CD4-positive, alpha-beta T cell treated with Interleukin-17A for 1 hour (primary cell): Measurements from ENCODE around the gene CDH2.

Experiments used
- DNase-seq: peaks from one replicate; pipeline ENCODE4 v3.0.0-alpha.2; 2020

Gene CDH2

DNA sequence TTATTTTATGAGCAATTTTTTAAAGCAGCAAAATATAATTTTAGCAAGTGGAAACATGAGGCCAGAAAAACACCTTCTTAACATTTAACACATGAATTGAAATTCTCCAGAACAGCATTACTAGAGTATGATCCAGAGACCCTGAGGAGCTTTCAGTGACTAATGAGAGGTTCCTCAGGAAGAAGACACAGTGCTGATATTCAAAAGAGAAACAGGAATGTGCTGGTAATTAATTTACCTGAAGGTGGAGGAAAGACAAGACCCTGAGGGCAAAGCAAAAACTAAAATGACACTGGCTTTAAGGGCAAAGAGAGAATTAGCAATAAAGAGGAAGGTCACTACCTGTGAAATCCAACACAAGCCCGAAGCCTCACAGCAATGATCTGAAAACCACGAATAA, 97.0 kb downstream of the CDH2 start:
- no peak for DNase-seq

DNA sequence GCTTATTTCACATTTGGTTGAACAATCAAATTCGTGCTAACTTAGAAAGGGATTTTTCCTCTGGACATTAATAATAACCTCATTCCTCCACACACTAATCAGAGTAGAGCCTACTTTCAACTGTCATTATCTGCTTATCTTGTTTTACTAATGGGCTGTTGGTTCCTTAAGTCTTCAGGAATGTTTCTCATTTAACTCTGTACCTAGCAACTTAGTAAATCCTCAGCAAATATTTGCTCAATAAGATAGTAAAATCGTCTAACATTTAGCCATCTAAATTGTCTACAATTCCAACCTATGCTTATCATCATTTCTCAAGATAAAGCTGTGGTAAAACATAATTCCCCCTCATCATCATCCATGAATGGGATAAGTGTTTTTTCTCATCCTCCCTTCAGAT, 98.1 kb downstream of the CDH2 start:
- no peak for DNase-seq

DNA sequence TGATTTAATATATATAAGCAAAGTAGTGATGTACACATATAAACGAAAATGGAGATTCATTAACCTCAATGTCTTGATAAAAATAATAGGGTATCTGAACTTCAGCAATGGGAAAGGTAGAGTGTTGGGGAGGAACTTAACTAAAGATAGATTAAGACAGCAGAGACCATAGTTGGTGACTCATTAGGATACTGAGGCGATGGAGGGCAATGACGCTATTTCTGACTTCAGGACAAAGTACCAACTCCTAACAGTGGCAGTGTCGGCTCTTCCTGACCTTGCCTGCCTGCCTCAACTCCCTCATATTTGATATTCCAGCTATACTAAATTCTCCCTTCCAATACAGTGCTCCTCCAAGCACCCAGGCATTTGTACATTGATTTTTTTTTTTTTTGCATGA, 98.6 kb downstream of the CDH2 start:
- no peak for DNase-seq

DNA sequence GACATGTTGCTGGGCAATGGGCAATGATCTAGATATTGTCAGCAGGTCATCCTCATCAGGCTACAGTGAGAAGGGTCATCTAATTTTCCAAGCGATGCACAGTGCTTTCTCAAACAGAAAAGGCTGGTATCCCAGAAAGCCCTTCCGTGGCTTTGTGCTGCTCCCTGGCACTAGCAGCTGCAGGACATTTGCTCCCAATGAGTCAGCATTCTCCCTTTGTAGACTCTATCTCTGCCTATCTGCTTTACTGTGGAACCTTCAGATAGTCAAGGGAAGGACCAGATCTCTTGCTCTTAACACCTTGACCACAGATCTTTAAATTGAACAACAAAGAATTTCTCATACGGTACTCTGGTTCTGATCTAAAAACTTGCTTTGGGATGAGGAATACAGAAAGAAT, 101.4 kb downstream of the CDH2 start:
- DNase-seq = no peak

DNA sequence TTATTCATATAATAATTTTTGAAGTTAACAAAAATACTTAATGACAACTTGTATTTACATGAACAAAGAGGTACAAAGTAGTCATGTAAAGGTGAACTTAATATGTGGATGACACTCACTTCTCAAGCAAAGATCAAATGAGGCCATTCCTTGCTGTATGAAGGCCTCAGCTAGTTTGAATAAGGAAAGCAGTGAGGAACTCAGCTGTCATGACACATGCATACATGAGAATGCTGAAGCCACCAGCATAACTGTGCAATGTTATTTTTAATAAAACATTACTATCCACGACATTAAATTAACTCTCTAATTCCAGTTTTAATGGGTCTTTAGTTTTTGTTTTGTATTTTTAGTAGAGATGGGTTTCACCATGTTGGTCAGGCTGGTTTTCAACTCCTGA, 102.9 kb downstream of the CDH2 start:
- no peak for DNase-seq

DNA sequence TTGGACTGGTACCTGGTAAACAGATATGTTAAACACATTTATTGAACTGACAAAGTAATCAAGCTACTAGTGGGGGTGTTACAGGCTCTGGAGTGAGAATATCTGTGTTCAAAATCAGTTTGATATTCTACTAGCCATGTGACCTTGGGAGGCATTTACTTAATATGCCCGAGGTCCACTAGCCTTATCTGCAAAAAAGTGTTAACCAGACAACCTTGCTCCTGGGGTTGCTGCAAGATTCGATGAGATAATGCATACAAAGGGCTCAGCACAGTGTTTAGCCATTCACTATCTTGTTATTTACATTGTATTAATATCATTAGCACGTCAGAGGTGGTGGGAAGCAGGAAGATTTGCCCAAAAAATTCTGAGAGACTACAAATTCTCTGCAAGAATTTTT, 103.3 kb downstream of the CDH2 start:
- DNase-seq = no peak

DNA sequence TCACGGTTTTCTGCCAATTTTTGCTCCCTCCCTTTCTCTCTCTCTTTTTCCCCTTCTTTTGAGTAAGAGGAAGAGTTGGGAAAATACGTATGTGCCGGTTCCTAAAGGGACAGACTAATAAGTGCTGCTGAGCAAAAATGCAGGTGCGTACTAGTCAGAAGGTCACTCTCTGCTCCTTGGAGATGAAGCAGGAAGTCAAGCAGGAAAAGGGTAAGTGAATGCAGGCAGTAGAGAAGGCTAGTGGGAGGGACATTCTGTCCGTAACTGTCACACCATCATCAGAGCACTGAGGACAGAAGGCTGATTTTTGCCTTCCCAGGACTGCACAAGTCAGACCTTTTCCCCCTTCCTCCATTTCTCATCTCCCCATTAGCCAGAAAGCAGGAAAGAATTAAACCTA, 105.7 kb downstream of the CDH2 start:
- DNase-seq = no peak

DNA sequence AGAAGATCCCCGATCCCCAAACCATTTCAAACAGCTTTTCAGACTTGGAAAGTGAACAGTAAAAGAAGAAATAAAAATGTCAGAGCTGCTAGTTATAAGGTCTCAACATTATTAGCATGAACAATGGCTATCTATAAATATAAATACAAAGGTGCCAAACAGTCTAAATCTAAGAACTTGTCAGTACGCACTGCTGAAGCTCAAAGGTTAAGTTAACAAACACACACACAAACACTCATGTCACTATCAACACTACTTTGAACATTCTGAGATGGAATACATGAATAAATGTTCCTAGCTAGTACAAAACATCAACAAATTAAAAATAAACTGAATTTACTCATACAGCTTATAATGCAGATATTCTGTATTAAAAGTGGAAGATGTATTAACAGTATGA, 108.7 kb downstream of the CDH2 start:
- DNase-seq = no peak

DNA sequence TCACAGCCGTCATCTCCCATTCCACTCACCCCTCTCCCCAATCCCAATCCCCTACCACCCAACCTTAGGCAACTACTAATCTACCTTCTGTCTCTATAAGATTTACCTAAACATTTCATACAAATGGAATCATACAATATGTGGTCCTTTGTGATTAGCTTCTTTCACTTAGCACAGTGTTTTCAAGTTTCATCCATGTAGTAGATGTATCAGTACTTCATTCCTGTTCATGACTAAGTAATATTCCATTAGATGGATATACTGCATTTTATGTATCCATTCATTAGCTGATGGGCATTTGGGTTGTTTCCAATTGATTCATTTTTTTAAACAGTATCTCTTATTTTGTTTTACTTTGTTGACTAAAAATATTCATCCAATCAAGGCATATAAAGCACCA, 109.6 kb downstream of the CDH2 start:
- no peak for DNase-seq

DNA sequence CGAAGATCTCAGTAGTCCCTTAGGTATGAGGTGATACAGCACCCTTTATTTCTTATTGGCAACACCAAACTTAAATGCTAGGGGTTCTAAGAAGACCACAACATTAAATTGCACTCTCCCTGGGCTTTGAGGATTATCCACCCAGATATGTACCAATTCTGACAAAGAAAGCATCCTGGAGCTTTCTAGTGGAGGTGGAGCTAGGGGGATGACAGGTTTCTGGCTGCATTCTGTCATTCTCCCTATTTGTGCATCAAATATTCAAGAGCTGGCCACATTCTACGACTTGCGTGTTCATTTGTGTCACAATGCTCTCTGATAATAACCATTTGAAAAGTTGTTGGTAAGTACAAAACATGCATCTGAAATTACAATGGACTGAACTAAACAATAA, 111.1 kb downstream of the CDH2 start:
- no peak for DNase-seq

DNA sequence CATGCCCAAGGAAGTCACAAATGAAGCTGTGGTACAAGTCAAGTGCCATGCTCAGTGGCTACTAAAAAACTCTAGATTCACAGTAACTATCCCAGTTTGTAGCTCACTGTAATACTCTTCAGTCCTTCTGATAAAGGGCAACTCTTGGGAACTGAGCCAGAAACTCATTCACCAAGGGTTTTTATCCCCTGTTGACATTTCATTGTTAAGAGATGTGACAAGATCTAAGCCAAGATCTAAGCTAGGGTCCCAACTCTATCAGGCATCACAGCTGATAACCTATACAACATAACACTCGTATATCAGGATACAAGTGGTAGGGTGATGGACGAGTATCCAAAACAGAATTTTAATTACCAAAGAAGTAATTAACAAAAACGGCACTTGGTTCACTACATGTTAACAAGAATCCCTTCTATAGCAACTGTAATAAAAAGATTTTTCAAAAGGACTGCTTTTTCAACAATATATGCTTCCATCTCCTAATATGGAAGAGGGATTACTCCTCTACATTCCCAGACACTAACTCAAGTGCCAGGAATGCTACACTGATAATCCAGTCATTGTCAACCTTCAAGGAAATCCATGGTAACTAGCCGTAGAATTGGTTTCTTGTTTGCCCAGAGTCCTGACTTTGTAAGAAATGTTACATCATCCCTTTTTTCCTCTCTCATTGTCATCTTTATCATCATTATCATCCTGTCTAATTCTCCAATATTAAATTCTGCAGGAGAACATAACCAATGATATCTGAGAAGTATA, 111.7 kb downstream of the CDH2 start:
- DNase-seq = no peak

DNA sequence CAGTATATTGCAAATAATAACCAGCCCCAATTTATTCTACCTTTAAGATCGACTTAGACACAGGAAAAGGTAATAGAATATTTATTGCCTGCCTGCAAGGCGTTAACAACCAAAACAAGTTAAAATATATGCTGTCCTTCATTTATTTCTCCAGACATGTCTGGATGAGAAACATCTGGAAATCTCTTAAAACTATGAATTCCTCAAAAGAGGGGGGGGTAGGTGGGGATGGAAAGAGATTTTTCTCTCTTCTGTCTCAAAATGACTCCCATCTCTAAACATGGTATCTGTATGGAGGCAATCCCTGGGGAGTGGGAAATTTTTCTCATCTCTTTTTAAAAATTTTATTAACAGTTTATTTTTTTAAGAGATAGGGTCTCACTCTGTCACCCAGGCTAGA, 113.0 kb downstream of the CDH2 start:
- no peak for DNase-seq

DNA sequence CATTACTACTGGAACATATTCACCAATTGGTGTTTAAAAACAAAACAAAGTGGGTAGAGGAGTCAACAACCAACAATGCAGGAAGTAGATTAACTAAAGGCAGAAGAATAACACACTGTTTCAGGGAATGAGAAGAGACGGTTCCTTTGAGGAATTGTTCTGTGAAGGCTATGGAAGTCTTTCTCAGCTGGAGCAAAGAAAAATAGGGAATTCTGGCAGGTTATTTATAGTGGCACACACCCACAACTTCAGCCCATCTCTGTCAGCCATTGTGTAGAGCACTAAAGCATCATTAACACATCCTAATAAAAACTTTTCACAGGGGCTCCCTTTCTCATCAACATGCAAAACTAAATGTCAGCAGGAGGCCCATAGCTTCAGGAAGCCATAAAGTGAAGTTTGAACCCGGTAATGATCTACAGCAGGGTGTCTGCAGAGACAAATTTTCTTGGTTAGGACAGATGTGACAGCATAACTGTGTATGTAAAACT, 113.6 kb downstream of the CDH2 start:
- DNase-seq = no peak

DNA sequence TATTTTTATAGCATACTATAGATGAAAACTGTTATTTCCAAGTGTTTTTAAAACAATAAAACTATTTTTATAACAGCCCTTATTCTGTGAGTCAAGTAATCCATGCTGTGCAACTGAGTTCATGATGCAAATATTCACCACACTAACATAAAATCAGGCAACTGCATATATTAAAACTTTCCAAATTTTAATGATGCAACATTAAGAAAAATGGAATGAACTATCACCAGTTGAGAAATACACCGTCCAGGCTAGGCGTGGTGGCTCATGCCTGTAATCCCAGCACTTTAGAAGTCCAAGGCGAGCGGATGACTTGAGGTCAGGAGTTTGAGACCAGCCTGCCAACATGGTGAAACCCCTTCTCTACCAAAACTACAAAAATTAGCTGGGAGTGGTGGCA, 114.5 kb downstream of the CDH2 start:
- no peak for DNase-seq

DNA sequence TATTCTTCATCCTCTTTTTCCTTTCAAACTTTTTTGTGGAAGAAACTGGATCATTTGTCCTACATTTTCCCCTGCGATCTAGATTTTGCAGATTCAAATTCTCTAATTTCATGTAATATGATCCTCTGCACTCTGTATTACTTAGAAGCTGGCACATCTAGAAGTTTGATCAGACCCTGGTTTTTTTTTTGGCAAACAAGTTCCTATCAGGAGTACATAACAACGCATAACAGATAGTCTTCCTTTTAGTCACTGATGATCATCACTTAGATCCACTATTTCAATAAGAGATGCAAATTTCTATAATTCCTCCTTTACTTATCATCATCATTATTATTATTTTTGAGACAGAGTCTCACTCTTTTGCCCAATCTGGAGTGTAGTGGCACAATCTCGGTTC, 117.1 kb downstream of the CDH2 start:
- no peak for DNase-seq

DNA sequence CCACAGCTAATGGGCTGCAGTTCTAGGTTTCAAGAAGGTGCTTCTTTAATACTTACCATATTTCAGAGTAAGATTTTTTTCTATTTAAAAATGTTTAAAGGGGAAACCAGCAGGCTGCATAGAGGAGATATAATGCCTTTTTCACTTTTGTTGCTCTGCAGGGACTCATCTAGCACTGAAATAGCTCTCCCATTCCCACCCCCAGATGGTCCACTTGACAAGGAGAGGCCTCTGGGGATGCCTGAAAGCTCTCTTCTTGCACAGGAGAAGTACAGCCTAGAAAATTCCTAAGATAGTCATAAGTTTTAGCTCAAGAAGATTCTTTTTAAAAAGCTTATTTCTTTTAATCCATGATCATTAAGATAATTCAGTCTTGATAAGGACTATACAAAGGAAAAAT, 126.4 kb downstream of the CDH2 start:
- DNase-seq = no peak

DNA sequence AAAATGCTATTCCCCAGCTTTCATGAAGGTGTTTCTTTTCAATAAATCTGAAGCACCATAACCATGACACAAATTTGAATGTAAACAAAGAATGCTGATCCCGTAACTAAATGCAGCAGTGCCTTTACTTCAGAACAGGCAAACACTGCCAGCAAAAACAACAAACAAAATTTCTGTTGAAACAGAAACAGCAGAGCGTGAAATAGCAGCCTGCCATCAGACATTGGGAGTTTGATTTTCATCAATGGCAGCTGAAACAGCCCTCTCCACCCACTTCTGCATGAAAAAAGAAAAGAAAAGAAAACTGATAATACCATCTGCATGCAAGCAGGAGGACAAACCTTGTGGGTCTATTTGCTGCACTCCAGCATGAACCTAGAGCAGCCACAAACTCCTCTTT, 128.3 kb downstream of the CDH2 start:
- no peak for DNase-seq

DNA sequence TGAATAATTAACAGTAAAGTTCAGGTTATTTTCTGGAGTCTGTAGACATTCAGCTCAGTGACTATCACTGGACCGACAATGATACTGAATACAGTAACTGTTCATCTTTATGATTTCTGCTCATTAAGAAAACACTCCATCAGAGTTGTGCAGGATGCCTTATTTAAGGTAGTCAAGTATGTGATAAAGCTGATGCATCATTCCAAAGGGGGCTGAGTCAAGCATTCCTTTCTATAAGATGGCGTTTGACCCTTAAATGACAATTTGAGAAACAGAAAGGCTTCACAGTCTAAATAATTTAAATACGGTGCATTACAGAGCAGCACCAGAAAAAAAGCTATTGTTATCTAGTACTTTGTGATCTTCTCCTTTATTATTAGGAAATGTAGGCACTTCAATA, 131.1 kb downstream of the CDH2 start:
- DNase-seq = no peak

DNA sequence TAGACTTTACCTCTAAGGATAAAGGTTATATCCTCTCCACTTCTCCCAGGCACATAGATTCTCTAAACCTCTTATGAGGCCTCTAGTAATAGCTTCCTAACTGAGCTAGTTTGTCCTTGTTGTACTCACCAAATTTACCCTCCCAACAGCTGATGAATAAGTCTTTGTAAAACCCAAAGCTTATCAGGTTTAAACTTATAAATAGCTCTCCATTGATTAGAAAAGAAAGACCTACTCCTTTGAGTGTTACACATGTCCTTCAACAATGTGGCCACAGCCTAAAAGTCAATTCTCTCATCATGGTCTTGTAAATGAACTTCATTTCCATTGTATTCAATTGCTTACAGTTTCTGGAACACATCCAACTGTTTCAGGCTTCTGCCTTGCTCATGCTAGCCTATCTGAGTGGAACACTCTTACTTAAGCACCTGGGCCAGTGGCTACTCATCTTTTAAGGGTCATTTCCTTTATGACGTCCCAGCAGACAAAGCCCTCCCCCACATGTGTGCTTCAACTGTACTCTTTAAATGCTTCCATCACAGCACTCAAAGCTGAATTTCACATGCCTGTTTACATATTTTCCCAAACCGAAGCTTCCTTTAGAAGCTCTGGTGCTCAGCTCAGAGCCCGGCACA, 131.6 kb downstream of the CDH2 start:
- no peak for DNase-seq

DNA sequence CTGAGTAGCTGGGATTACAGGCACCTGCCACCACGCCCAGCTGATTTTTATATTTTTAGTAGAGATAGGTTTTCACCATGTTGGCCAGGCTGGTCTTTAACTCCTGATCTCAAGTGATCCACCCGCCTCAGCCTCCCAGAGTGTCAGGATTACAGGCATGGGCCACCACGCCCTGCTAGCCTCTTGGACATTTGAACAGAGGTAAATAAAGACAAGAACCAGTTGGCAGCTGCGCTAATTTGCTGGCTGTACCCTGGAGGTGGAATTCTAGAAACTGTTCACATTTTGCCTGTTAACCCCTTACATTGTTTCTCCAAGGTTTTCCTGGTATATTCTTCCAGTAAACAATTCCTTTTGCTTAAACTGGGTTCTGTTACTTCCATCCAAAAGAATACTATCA, 132.9 kb downstream of the CDH2 start:
- no peak for DNase-seq

DNA sequence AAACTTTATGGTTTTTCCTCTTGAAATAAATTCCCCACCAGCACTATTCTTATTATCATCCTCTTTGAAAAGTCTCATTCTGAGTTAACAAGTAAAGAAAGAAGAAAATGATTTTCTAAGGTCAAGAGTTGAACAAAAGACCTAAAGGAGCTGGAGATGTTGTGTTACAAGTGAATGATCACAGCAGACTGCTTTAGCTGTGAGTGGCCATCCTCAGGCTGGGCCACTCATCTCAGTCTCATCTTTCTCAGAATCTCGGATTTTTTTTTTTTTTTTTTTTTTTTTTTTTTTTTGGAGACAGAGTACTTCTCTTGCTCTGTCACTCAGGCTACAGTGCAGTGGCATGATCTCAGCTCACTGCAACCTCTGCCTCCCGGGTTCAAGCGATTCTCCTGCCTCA, 133.3 kb downstream of the CDH2 start:
- DNase-seq = no peak

DNA sequence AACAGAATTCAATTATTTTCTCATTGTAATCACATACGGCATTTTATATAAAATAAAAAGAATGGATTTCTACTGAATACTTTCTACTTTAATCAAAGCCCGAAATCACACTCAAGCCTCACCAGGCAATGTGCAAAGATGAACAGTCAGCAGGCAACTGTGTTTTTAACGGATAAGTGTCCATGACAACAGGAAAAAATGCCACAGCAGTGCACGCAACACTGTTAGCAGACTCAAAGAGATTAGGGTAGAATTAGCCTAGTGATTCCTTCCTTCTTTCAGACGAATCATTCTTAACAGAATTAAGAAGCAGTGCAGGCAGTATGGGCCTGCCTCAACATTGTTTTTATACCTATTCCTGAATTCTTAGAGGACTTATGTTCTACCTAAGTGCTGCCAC, 135.6 kb downstream of the CDH2 start:
- DNase-seq = no peak

DNA sequence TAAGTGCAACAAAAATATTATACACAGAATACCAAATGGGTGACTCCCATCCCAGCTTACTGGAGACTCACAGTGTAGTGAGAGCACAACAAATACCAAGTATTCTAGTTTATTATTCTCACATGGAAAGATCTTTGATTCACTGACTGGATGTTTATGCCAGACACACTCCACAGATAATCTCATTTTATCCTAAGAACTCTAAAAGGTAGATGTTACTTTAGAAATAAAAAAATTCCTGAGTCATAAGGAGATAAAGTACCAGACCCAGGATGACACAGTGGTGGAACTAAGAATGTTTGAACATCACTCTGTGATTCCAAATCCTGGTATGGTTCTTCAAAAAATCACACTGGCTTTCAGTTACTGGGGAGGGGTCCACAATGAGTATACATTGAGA, 136.2 kb downstream of the CDH2 start:
- DNase-seq = no peak

DNA sequence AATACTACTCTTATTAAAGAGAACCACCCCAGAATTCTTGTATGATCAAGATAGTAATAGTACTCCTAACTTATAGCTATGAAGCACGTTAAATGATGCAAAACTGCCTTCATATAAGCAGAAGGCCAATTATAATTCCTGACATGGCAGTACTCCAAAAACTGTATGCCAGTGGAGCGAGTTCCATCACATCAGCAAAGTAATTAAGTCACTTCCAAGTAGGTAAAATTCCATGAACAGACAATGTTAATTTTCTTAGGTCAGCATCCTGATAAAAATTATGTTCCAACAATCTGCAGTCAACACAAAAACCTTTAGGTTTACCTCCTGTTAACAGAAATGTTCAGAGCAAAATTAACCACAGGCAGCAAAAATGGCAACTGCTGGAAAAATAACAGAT, 136.7 kb downstream of the CDH2 start:
- DNase-seq = no peak

DNA sequence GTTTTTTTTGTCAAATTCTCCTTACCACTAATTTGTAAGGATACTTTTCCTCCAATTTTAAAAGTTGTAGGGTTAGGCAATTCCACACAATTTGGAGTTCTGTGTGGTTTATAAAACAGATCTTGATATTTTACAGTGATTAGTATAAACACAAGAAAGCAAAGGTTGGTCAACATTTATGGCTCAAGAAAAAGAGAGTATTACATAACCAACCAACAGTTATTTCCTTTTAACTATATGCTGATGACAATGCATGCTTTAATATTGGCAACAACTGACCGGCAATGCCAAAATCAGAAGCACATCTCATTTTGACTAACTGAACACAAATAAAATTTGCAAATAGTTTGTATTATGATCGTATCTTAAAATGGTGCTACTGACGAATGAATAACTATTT, 137.2 kb downstream of the CDH2 start:
- DNase-seq = no peak
